Stimulated activated CD8-positive, alpha-beta memory T cell treated with anti-CD3 and anti-CD28 coated beads, Interleukin-2, amount 100 ng/mL, for 48 hours (primary cell): Measurements from ENCODE around the gene SFI1.
A peak's percentile ranks its signal among the peaks of the same experiment; 100 is the strongest.
"Not testable (repeated sequence)": the region's sequence is repeated elsewhere in the genome, so short reads cannot be mapped to it uniquely, and the experiment has no call there.

Experiments
- DNase-seq, 2 donors: peaks; one replicate each; pipeline ENCODE4 v3.0.0-alpha.2; 2020; ENCODE audit warnings: low read depth in 2 of 2

Gene SFI1

GRCh38 chr22:31496007-31496734 is at the start of gene SFI1:
Gene SFI1 (plus strand): TSS chr22:31496536. CDS start chr22:31508285, 11,749 bp downstream.
- DNase-seq, result peak; percentile 94 to 95

GRCh38 chr22:31446767-31447166 is 49.6 kb upstream of the SFI1 start:
- no peak for DNase-seq

GRCh38 chr22:31447337-31447736 is 49.0 kb upstream of the SFI1 start:
- no peak for DNase-seq

- DNase-seq, result no peak
These were observed 48.0 kb upstream of the SFI1 start for GRCh38 chr22:31448382-31448781.

GRCh38 chr22:31449506-31449905 is 46.8 kb upstream of the SFI1 start:
- DNase-seq, result no peak

GRCh38 chr22:31451709-31452571 is 44.4 kb upstream of the SFI1 start:
- DNase-seq, result no peak

- DNase-seq, result no peak
These were observed 34.6 kb upstream of the SFI1 start for GRCh38 chr22:31461699-31462098.

GRCh38 chr22:31465307-31465706 is 31.0 kb upstream of the SFI1 start:
- DNase-seq, result no peak

- DNase-seq, result no peak
These were observed 21.6 kb upstream of the SFI1 start for GRCh38 chr22:31474743-31475142.

GRCh38 chr22:31475800-31476199 is 20.5 kb upstream of the SFI1 start:
- DNase-seq, result no peak

- DNase-seq, result no peak
These were observed 19.0 kb upstream of the SFI1 start for GRCh38 chr22:31477329-31477728.

GRCh38 chr22:31481129-31481528 is 15.2 kb upstream of the SFI1 start:
- DNase-seq, result no peak

GRCh38 chr22:31482470-31482869 is 13.9 kb upstream of the SFI1 start:
- not testable (repeated sequence) for DNase-seq

- DNase-seq, result not testable (repeated sequence)
These were observed 10.0 kb upstream of the SFI1 start for GRCh38 chr22:31486369-31486768.

GRCh38 chr22:31486951-31487350 is 9.4 kb upstream of the SFI1 start:
- DNase-seq, result no peak

GRCh38 chr22:31488346-31488883 is 7.9 kb upstream of the SFI1 start:
- DNase-seq, result no peak

GRCh38 chr22:31488988-31489617 is 7.2 kb upstream of the SFI1 start:
- peak; percentile 23 to 36 for DNase-seq

- DNase-seq, result peak; percentile 72 to 74
These were observed 6.5 kb upstream of the SFI1 start, which contains the start of gene EIF4ENIF1 for GRCh38 chr22:31489632-31490495. Gene EIF4ENIF1 (minus strand): TSS chr22:31489842. CDS start chr22:31488718, 1,124 bp downstream.

GRCh38 chr22:31490496-31490925 is 5.8 kb upstream of the SFI1 start:
- peak; percentile 21 to 41 for DNase-seq

- DNase-seq, result no peak
These were observed 4.9 kb upstream of the SFI1 start for GRCh38 chr22:31491218-31491962.
